T-cell (primary cell): ENCODE measurements around the gene TMEM87B. TPM values are rescaled to one million over a fixed set of nuclear protein-coding genes. Genes with fewer than 3 reads are reported as not detected.
A peak's percentile ranks its signal among the peaks of the same experiment; 100 is the strongest.
"Not testable (repeated sequence)": the region's sequence is repeated elsewhere in the genome, so short reads cannot be mapped to it uniquely, and the experiment has no call there.

ENCODE experiments used
- ATAC-seq, 4 experiments: fragments of 200-7000 bp in 3 of 4; fragments of 150-1000 bp in 1 of 4; cut with Tn5 transposase; replicated peaks in 1 of 4; 1 replicate in 3 of 4; 2 replicates in 1 of 4; pipeline ENCODE4 v1.10.0; 2021; ENCODE audit warnings: moderate library complexity in 3 of 4, mild to moderate bottlenecking in 2 of 4, moderate number of reproducible peaks in 1 of 4
- CTCF ChIA-PET, 2 donors: fragments of 300-600 bp; sonication (Branson Sonifier 250); formaldehyde crosslinking; loops; one replicate each; lab custom pipeline; 2022; ENCODE audit warnings: antibody characterized with exemption in 2 of 2; lab: Charles Lee
- POLR2A ChIA-PET, 2 donors: fragments of 300-600 bp; sonication (Branson Sonifier 250); formaldehyde crosslinking; loops; one replicate each; lab custom pipeline; 2022; ENCODE audit warnings: antibody characterized with exemption in 2 of 2; lab: Charles Lee
- DNase-seq, 35 experiments: peaks; one replicate each; pipeline versions ENCODE4 v3.0.0 to v3.0.0-alpha.2; 2013 to 2023
- H3K27ac ChIP-seq: one replicate; pipeline ENCODE4 v1.5.1; 2013; ENCODE audit warnings: low read length
- H3K27me3 ChIP-seq, 2 experiments: replicated peaks in 1 of 2; 1 replicate in 1 of 2; 2 replicates in 1 of 2; pipeline versions ENCODE4 v1.6.1 to v1.7.0; 2013; ENCODE audit warnings: low read length in 1 of 2, mixed read lengths in 1 of 2; ENCODE audit not compliant: control insufficient read depth in 2 of 2, insufficient read depth in 2 of 2; ENCODE audit errors: extremely low read depth in 1 of 2
- H3K36me3 ChIP-seq, 2 donors: 1 replicate in 1 of 2; 2 replicates in 1 of 2; pipeline versions ENCODE4 v1.6.1 to v1.7.0; 2013; ENCODE audit warnings: low read length in 1 of 2; ENCODE audit not compliant: control insufficient read depth in 2 of 2, insufficient read depth in 1 of 2; ENCODE audit errors: extremely low read depth in 1 of 2
- H3K4me1 ChIP-seq, 2 experiments: 1 replicate in 1 of 2; 2 replicates in 1 of 2; pipeline versions ENCODE4 v1.6.1 to v1.7.0; 2013; ENCODE audit warnings: low read length in 2 of 2, mixed read lengths in 1 of 2; ENCODE audit not compliant: insufficient read depth in 2 of 2, control insufficient read depth in 1 of 2; ENCODE audit errors: extremely low read depth in 1 of 2
- H3K4me3 ChIP-seq, 2 donors: 1 replicate in 1 of 2; 2 replicates in 1 of 2; pipeline versions ENCODE4 v1.5.1 to v1.7.0; 2013; ENCODE audit warnings: mild to moderate bottlenecking in 2 of 2, low read length in 1 of 2, moderate library complexity in 1 of 2; ENCODE audit not compliant: control insufficient read depth in 1 of 2; ENCODE audit errors: extremely low read depth in 1 of 2
- H3K9me3 ChIP-seq: 2 replicates; pipeline ENCODE4 v1.7.0; 2013
- H3K27ac Mint-ChIP-seq, 2 donors: one replicate each; pipeline ENCODE4 v1.8.0; 2020 to 2021; ENCODE audit warnings: mild to moderate bottlenecking in 2 of 2, mixed read lengths in 2 of 2
- H3K27me3 Mint-ChIP-seq, 2 donors: one replicate each; pipeline ENCODE4 v1.8.0; 2021 to 2022; ENCODE audit warnings: mixed read lengths in 2 of 2
- H3K36me3 Mint-ChIP-seq: one replicate; pipeline ENCODE4 v1.8.0; 2021; ENCODE audit warnings: mixed read lengths
- H3K4me1 Mint-ChIP-seq, 3 donors: one replicate each; pipeline ENCODE4 v1.8.0; 2020 to 2022; ENCODE audit warnings: mixed read lengths in 3 of 3, mild to moderate bottlenecking in 1 of 3
- H3K4me3 Mint-ChIP-seq, 3 donors: one replicate each; pipeline ENCODE4 v1.8.0; 2020 to 2022; ENCODE audit warnings: mild to moderate bottlenecking in 3 of 3, mixed read lengths in 3 of 3, moderate library complexity in 3 of 3
- H3K9me3 Mint-ChIP-seq, 3 donors: one replicate each; pipeline ENCODE4 v1.8.0; 2020 to 2022; ENCODE audit warnings: mixed read lengths in 3 of 3
- WGBS: methylation state at CpG from one replicate; pipeline ENCODE4 v1.1.5; 2013; ENCODE audit warnings: missing lambda C conversion rate; ENCODE audit not compliant: insufficient coverage; 5-methylcytosine and 5-hydroxymethylcytosine counted together
- total RNA-seq, 35 experiments: library from RNA in 6 of 35; stranded (reverse) in 6 of 35; fragments of 120-200 nt in 1 of 35; gene quantifications; one replicate each; pipeline versions ENCODE4 v1.2.1 to v1.2.4 and lab custom pipeline; 2013 to 2026

Gene TMEM87B
- total RNA-seq, 5 donors from 2014 or later (not counting 1 experiment from before 2014, with no cell fraction given), result 16.8 to 22.7 (median 19.3) TPM

DNA sequence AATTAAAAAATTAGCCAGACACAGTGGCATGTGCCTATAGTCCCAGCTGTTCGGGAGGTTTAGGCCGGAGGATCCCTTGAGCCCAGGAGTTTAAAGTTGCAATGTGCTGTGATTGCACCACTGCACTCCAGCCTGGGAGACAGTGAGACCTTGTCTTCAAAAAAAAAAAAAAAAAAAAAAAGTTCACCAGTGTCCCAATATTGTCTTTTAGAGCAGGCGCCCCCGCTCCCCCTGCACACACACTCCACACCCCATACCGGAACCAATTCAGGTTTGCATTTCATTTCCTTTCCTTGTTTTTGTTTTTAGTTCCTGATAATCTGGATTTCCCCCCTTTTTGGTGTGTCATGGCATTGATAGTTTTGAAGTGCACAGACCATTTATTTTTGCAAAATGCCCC, 10.4 kb downstream of the TMEM87B start:
- H3K27me3 Mint-ChIP-seq, result no peaks in the 10 kb centered on the region
- peak overlapping the region in 1 of 2 donors; percentile 29 for H3K27ac Mint-ChIP-seq
- H3K9me3 Mint-ChIP-seq, result peaks cover 0 to 4% (median 0%) of the 10 kb centered on the region in 3 donors
- H3K4me3 Mint-ChIP-seq, result no peak overlapping the region
- Histone ChIP-seq H3K27me3 (no peaks in the 10 kb centered on the region), H3K4me3 (no peak overlapping the region), H3K4me1 (no peaks in the 10 kb centered on the region), H3K36me3 (peaks cover 17 to 61% of the 10 kb centered on the region in 2 donors), H3K27ac (no peak overlapping the region), H3K9me3 (no peaks in the 10 kb centered on the region)
- no CpG with 5 or more reads among the region's 5 CpGs for WGBS
- CTCF ChIA-PET, result no interaction called here
- ATAC-seq (no peak), DNase-seq (no peak)
- H3K4me1 Mint-ChIP-seq, result peaks cover 37 to 62% (median 47%) of the 10 kb centered on the region in 3 donors
- POLR2A ChIA-PET, result no interaction called here
- peaks cover 69% of the 10 kb centered on the region for H3K36me3 Mint-ChIP-seq

DNA sequence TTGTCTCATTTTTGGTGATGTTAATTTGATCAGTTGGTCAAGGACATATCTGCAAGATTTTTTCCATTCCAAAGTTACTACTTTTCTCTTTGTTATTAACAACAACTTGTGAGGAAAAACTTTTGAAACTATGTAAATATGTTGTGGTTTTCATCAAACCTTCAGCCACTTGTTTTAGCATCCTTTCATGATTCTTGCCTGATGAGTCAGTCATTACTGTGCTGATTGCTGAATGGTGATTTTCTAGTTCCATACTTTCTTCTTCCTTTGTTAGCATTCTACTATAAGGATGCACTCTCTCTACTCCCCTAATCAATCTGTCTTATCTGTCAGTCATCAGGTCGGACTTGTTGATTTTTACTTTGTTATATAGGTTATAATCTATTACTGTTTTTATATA, 10.9 kb downstream of the TMEM87B start:
- ChIA-PET CTCF (no interaction called here), POLR2A (no interaction called here)
- Mint-ChIP-seq H3K4me3 (no peak overlapping the region), H3K4me1 (peaks cover 38 to 63% (median 47%) of the 10 kb centered on the region in 3 donors), H3K27me3 (no peaks in the 10 kb centered on the region), H3K36me3 (peaks cover 71% of the 10 kb centered on the region), H3K9me3 (peaks cover 0 to 4% (median 0%) of the 10 kb centered on the region in 3 donors), H3K27ac (peak overlapping the region in 1 of 2 donors; percentile 29)
- H3K4me3 ChIP-seq, result no peak overlapping the region
- ATAC-seq, result no peak
- WGBS, result no CpG with 5 or more reads among the region's 1 CpG
- no peak overlapping the region for H3K27ac ChIP-seq
- no peak for DNase-seq
- H3K9me3 ChIP-seq, result no peaks in the 10 kb centered on the region
- peaks cover 22 to 59% of the 10 kb centered on the region in 2 donors for H3K36me3 ChIP-seq
- H3K4me1 ChIP-seq, result no peaks in the 10 kb centered on the region
- H3K27me3 ChIP-seq, result no peaks in the 10 kb centered on the region

DNA sequence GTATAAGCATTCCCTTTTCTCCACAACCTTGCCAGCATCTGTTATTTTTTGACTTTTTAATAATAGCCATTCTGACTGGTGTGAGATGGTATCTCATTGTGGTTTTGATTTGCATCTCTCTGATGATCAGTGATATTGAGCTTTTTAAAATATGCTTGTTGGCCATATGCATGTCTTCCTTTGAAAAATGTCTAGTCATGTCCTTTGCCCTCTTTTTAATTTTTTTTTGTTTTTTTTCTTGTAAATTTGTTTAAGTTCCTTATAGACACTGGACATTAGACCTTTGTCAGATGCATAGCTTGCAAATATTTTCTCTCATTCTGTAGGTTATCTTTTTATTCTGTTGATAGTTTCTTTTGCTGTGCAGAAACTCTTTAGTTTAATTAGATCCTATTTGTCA, 14.7 kb downstream of the TMEM87B start:
- Mint-ChIP-seq H3K36me3 (peaks cover 68% of the 10 kb centered on the region), H3K4me1 (peaks cover 39 to 63% (median 43%) of the 10 kb centered on the region in 3 donors)
- H3K4me3 ChIP-seq, H3K27ac ChIP-seq, H3K4me1 ChIP-seq, POLR2A ChIA-PET, H3K9me3 Mint-ChIP-seq, DNase-seq, CTCF ChIA-PET, H3K4me3 Mint-ChIP-seq, H3K27ac Mint-ChIP-seq, H3K27me3 ChIP-seq, ATAC-seq, H3K9me3 ChIP-seq, H3K27me3 Mint-ChIP-seq: not testable (repeated sequence)
- H3K36me3 ChIP-seq, result peaks cover 14 to 31% of the 10 kb centered on the region in 2 donors

DNA sequence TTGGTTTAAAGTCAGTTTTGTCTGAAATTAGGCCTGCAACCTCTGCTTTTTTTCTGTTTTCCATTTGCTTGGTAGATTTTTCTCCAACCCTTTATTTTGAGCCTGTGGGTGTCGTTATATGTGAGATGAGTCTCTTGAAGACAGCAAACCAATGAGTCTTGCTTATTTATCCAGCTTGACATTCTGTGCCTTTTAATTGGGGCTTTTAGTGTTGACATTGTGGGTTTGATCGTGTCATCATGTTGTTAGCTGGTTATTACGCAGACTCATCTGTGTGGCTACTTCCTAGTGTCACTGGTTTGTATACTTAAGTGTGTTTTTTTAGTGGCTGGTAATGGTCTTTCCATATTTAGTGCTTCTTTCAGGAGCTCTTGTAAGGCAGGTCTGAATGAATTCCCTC, 18.8 kb downstream of the TMEM87B start:
- Histone ChIP-seq H3K36me3 (peaks cover 8 to 34% of the 10 kb centered on the region in 2 donors), H3K4me1 (no peaks in the 10 kb centered on the region), H3K4me3 (no peak overlapping the region), H3K27ac (no peak overlapping the region), H3K27me3 (no peaks in the 10 kb centered on the region), H3K9me3 (no peaks in the 10 kb centered on the region)
- H3K36me3 Mint-ChIP-seq, result peaks cover 69% of the 10 kb centered on the region
- DNase-seq (no peak), ATAC-seq (no peak)
- CTCF ChIA-PET, result no interaction called here
- peaks cover 36 to 49% (median 36%) of the 10 kb centered on the region in 3 donors for H3K4me1 Mint-ChIP-seq
- H3K27ac Mint-ChIP-seq, result no peak overlapping the region
- POLR2A ChIA-PET, result no interaction called here
- peaks cover 0 to 9% (median 3%) of the 10 kb centered on the region in 3 donors for H3K9me3 Mint-ChIP-seq
- 93% methylated on average over 3 of the region's 3 CpGs for WGBS
- H3K27me3 Mint-ChIP-seq, result no peaks in the 10 kb centered on the region
- no peak overlapping the region for H3K4me3 Mint-ChIP-seq

DNA sequence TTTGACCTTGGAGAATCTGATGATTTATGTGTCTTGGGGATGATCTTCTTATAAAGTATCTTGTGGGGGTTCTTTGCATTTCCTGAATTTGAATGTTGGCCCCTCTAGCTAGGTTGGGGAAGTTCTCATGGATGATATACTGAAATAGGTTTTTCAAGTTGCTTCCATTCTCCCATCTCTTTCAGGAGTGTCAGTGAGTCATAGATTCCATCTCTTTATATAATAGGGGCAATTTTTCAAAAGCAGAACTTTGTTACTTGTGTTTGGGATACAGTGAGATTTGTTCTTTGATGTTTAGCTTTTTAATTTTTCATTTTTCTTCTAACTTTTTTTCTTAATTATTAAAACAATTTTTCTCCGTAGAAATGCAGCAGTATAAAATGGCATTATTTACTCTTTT, 19.4 kb downstream of the TMEM87B start:
- Mint-ChIP-seq H3K27ac (no peak overlapping the region), H3K9me3 (peaks cover 0 to 5% (median 3%) of the 10 kb centered on the region in 3 donors), H3K27me3 (no peaks in the 10 kb centered on the region), H3K4me1 (peaks cover 33 to 45% (median 34%) of the 10 kb centered on the region in 3 donors), H3K36me3 (peaks cover 71% of the 10 kb centered on the region), H3K4me3 (no peak overlapping the region)
- Histone ChIP-seq H3K4me3 (no peak overlapping the region), H3K27me3 (no peaks in the 10 kb centered on the region), H3K4me1 (no peaks in the 10 kb centered on the region), H3K36me3 (peaks cover 8 to 29% of the 10 kb centered on the region in 2 donors), H3K9me3 (no peaks in the 10 kb centered on the region), H3K27ac (no peak overlapping the region)
- DNase-seq (no peak), ATAC-seq (no peak)
- ChIA-PET CTCF (no interaction called here), POLR2A (interaction anchor here in 1 of 2 donors (0.6 kb wide), 1 partner anchor 42 kb away, joined by 9 read pairs; no protein-coding TSS in a partner anchor)
- no CpG with 5 or more reads among the region's 1 CpG for WGBS

DNA sequence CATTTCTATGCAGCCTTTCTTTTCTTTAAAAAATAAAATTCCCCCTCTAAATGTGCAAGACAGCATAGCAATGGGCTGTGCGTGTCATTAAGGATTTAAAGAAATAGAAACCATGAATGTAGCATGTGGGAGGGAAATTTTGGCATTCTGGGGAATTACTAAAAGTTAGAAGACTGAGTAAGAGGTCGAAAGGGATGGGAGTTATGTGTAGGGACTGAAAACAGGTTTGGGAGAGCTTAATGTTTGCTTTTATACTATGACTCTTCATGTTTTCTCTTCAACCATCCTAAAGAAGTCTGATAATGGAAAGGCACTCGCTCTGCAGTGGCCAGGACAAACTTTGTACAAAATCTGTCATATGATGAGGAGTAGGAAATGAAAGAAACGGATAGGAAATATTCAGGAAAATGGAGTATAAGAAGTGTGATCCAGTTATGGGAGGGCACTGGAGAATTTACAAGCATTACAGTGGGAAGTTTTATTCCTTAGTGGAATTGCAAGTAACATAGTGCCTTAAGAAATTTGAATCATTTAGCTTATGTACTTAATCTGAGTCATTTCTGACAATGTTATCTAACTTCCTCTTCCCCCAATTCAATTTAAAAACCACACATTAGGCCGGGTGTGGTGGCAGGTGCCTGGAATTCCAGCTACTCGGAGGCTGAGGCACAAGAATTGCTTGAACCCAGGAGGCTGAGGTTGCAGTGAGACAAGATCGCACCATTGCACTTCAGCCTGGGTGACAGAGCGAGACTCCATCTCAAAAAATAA, 20.6 kb downstream of the TMEM87B start:
- H3K9me3 Mint-ChIP-seq, result peaks cover 0 to 5% (median 3%) of the 10 kb centered on the region in 3 donors
- ATAC-seq (no peak), DNase-seq (no peak)
- peaks cover 64% of the 10 kb centered on the region for H3K36me3 Mint-ChIP-seq
- no peak overlapping the region for H3K27ac Mint-ChIP-seq
- Histone ChIP-seq H3K27ac (no peak overlapping the region), H3K4me3 (no peak overlapping the region), H3K27me3 (no peaks in the 10 kb centered on the region), H3K4me1 (no peaks in the 10 kb centered on the region), H3K36me3 (peaks cover 3 to 32% of the 10 kb centered on the region in 2 donors), H3K9me3 (no peaks in the 10 kb centered on the region)
- POLR2A ChIA-PET, result interaction anchor here in 1 of 2 donors (0.5 kb wide), 1 partner anchor 1155 kb away, joined by 3 read pairs; no protein-coding TSS in a partner anchor
- CTCF ChIA-PET, result no interaction called here
- 86% methylated on average over 2 of the region's 8 CpGs for WGBS
- no peak overlapping the region for H3K4me3 Mint-ChIP-seq
- peaks cover 28 to 35% (median 28%) of the 10 kb centered on the region in 3 donors for H3K4me1 Mint-ChIP-seq
- no peaks in the 10 kb centered on the region for H3K27me3 Mint-ChIP-seq
